HepG2 (cell line): Measurements from ENCODE around the gene STK4. TPM values are rescaled to one million over a fixed set of nuclear protein-coding genes. Genes with fewer than 3 reads are reported as not detected.

Experiments
- ATAC-seq: fragments of 200-7000 bp; cut with Tn5 transposase; 3 replicates; pipeline ENCODE4 v1.9.1; 2020; ENCODE audit warnings: mild to moderate bottlenecking, moderate library complexity
- BruUV-seq: library from RNA; stranded (reverse); fragments of 400-500 nt; replicated peaks from 2 replicates; lab custom pipeline; 2021; lab: Mats Ljungman, UMichigan
- CTCF ChIA-PET: fragments of 300-600 bp; formaldehyde crosslinking; extraction: SDS; loops from one replicate; lab custom pipeline; 2021; ENCODE audit warnings: low total read pairs, inconsistent platforms, low intra/inter-chr PET ratio; lab: Yijun Ruan, JAX
- POLR2A ChIA-PET: fragments of 350-600 bp; sonication (Branson Sonifier 250); formaldehyde crosslinking; loops from one replicate; lab custom pipeline; 2020; ENCODE audit warnings: antibody characterized with exemption, inconsistent platforms; lab: Yijun Ruan, JAX
- DNase-seq: peaks from one replicate; pipeline ENCODE4 v3.0.0-alpha.2; 2015; ENCODE audit warnings: low spot score
- FAIRE-seq: peaks from 3 replicates; lab custom pipeline; 2011; peaks lifted over from hg19 to GRCh38; lab: Jason Lieb, UNC
- H2AFZ ChIP-seq: one replicate; pipeline ENCODE4 v1.6.1; 2011; ENCODE audit warnings: low read length, inconsistent platforms
- H3K27ac ChIP-seq: fragments of 300-600 bp; 3 replicates; pipeline ENCODE4 v1.8.0; 2011; ENCODE audit warnings: mixed run types, mild to moderate bottlenecking, mixed read lengths, low read length, inconsistent platforms; ENCODE audit not compliant: insufficient read depth; ENCODE audit errors: extremely low read length
- H3K27me3 ChIP-seq, 2 experiments: fragments of 200-600 bp in 1 of 2; 2 replicates in 1 of 2; 3 replicates in 1 of 2; pipeline versions ENCODE4 v1.6.0 to v1.8.0; 2011; ENCODE audit warnings: low read length in 2 of 2, mild to moderate bottlenecking in 2 of 2, moderate library complexity in 2 of 2, inconsistent platforms in 1 of 2; ENCODE audit not compliant: insufficient read depth in 2 of 2, control insufficient read depth in 1 of 2
- H3K36me3 ChIP-seq, 2 experiments: fragments of 200-600 bp in 1 of 2; replicated peaks in 1 of 2; 2 replicates in 1 of 2; 3 replicates in 1 of 2; pipeline versions ENCODE4 v1.5.1 to v1.8.0; 2011; ENCODE audit warnings: low read length in 2 of 2, inconsistent platforms in 1 of 2; ENCODE audit not compliant: insufficient read depth in 2 of 2, control insufficient read depth in 1 of 2
- H3K4me1 ChIP-seq: 2 replicates; pipeline ENCODE4 v1.5.1; 2012; ENCODE audit warnings: low read length, inconsistent platforms; ENCODE audit not compliant: insufficient read depth
- H3K4me2 ChIP-seq: 2 replicates; pipeline ENCODE4 v1.6.0; 2011; ENCODE audit warnings: low read depth, low read length, inconsistent platforms
- H3K4me3 ChIP-seq, 3 experiments: fragments of 200-600 bp in 1 of 3; sonication (generic), shearing (Covaris generic) in 1 of 3; replicated peaks in 1 of 3; 2 replicates each; pipeline ENCODE4 v1.5.1; 2011 to 2016; ENCODE audit warnings: low read length in 3 of 3, inconsistent platforms in 2 of 3, low read depth in 2 of 3, mild to moderate bottlenecking in 2 of 3, control low read depth in 1 of 3, mixed read lengths in 1 of 3; ENCODE audit not compliant: insufficient read depth in 1 of 3
- H3K79me2 ChIP-seq: one replicate; pipeline ENCODE4 v1.6.1; 2011; ENCODE audit warnings: low read length, inconsistent platforms; ENCODE audit not compliant: insufficient read depth
- H3K9ac ChIP-seq: 2 replicates; pipeline ENCODE4 v1.6.0; 2011; ENCODE audit warnings: mild to moderate bottlenecking, low read depth, low read length, inconsistent platforms; ENCODE audit not compliant: insufficient read depth
- H3K9me3 ChIP-seq: 2 replicates; pipeline ENCODE4 v1.5.1; 2012; ENCODE audit warnings: mild to moderate bottlenecking, low read length
- H4K20me1 ChIP-seq: 2 replicates; pipeline ENCODE4 v1.6.0; 2011; ENCODE audit warnings: inconsistent platforms, mild to moderate bottlenecking, low read length, moderate library complexity; ENCODE audit not compliant: insufficient read depth
- CENPBD1 ChIP-seq: sonication (generic); formaldehyde crosslinking; IDR thresholded peaks from 2 replicates; pipeline ENCODE4 v1.8.0; 2022; ENCODE audit warnings: missing genetic modification reagents, low read depth, mild to moderate bottlenecking, borderline replicate concordance
- MTA3 ChIP-seq: sonication (generic); formaldehyde crosslinking; IDR thresholded peaks from 2 replicates; pipeline ENCODE4 v1.4.0; 2020; ENCODE audit warnings: missing genetic modification reagents
- NFE2L1 ChIP-seq: sonication (generic); formaldehyde crosslinking; IDR thresholded peaks from 2 replicates; pipeline ENCODE4 v1.4.0; 2020; ENCODE audit warnings: missing genetic modification reagents, mild to moderate bottlenecking, borderline replicate concordance
- PRDM4 ChIP-seq: sonication (generic); formaldehyde crosslinking; IDR thresholded peaks from 2 replicates; pipeline ENCODE4 v1.9.0; 2021; ENCODE audit warnings: missing genetic modification reagents, borderline replicate concordance
- TBX3 ChIP-seq: fragments of 450-650 bp; IDR thresholded peaks from 2 replicates; pipeline ENCODE4 v1.6.1; 2017; ENCODE audit warnings: antibody characterized with exemption, mild to moderate bottlenecking, inconsistent platforms, borderline replicate concordance
- ZNF768 ChIP-seq: sonication (generic); formaldehyde crosslinking; IDR thresholded peaks from 2 replicates; pipeline ENCODE4 v1.4.0; 2020; ENCODE audit warnings: missing genetic modification reagents
- WGBS: methylation state at CpG from one replicate; pipeline ENCODE4 v1.1.6; 2017; ENCODE audit warnings: low lambda C conversion rate; 5-methylcytosine and 5-hydroxymethylcytosine counted together
- in situ Hi-C: cut with HindIII; loops from 2 replicates; pipeline ENCODE4 v1.10.0; 2017; ENCODE audit warnings: low pct_unique_long_range_greater_than_20kb; ENCODE audit not compliant: extremely low pct_ligation_motif_present
- intact Hi-C: fragments of 100-400 bp; cut with micrococcal nuclease; formaldehyde crosslinking; loops from one replicate; pipeline ENCODE4 v1.10.0; 2022; ENCODE audit not compliant: unreplicated experiment
- polyA plus RNA-seq, 8 experiments: library from polyadenylated mRNA; depleted of rRNA in 3 of 8; stranded (reverse) in 7 of 8; unstranded in 1 of 8; fragments of >200 nt; fragmentation: Illumina TruSeq in 4 of 8; extraction: Trizol in 4 of 8; gene quantifications; 2 replicates each; pipeline versions ENCODE4 v1.2.1 to v1.2.3, GENCODE V29; 2011 to 2016; ENCODE audit warnings: low read depth in 4 of 8, missing spikeins in 1 of 8, mixed read lengths in 1 of 8; ENCODE audit not compliant: insufficient read depth in 1 of 8
- total RNA-seq, 5 experiments: library from RNA; depleted of rRNA; stranded (reverse); fragments of >200 nt; fragmentation: Illumina TruSeq; extraction: Trizol; gene quantifications; 2 replicates each; pipeline ENCODE4 v1.2.3, GENCODE V29; 2016; ENCODE audit warnings: low read depth in 1 of 5
- TF ChIP-seq, protein P1 (sequence below): sonication (generic); formaldehyde crosslinking; conservative IDR thresholded peaks from 2 replicates; pipeline ENCODE4 v1.5.0; 2020; ENCODE audit warnings: missing genetic modification reagents
- TF ChIP-seq, protein P2 (sequence below): sonication (generic); formaldehyde crosslinking; IDR thresholded peaks from 2 replicates; pipeline ENCODE4 v1.5.0; 2020; ENCODE audit warnings: missing genetic modification reagents, mild to moderate bottlenecking, borderline replicate concordance

The STK4 gene
- total and polyA plus RNA-seq, 2 of the 13 experiments (the other 11 are each of a cell fraction or from before 2014, with no cell fraction given), result 25.6 to 38.3 TPM

DNA sequence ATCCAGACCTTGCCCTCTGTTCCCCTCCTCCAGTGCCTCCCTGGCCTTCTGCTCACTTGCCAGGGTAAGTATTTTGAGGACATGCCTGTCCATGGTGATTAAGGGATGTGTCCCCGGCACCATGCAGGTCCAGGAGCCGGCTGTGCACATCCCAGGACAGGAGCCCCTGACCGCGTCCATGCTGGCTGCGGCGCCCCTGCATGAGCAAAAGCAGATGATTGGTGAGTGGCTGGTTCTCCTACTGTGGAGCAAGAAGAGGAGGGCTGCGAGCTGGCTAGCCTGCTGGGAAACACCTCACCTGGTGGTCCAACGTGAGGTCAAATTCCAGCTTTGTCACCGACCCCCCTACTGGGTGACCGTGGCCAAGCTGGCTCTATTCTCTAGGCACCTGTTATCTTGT lies 29.8 kb upstream of the STK4 start:
- H3K36me3 ChIP-seq, result peaks cover 43 to 86% of the 10 kb centered on the region in 2 experiments
- TF ChIP-seq, protein P1, sequence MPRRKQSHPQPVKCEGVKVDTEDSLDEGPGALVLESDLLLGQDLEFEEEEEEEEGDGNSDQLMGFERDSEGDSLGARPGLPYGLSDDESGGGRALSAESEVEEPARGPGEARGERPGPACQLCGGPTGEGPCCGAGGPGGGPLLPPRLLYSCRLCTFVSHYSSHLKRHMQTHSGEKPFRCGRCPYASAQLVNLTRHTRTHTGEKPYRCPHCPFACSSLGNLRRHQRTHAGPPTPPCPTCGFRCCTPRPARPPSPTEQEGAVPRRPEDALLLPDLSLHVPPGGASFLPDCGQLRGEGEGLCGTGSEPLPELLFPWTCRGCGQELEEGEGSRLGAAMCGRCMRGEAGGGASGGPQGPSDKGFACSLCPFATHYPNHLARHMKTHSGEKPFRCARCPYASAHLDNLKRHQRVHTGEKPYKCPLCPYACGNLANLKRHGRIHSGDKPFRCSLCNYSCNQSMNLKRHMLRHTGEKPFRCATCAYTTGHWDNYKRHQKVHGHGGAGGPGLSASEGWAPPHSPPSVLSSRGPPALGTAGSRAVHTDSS (CRISPR knock-in tag), result no peak
- TF ChIP-seq, protein P2, sequence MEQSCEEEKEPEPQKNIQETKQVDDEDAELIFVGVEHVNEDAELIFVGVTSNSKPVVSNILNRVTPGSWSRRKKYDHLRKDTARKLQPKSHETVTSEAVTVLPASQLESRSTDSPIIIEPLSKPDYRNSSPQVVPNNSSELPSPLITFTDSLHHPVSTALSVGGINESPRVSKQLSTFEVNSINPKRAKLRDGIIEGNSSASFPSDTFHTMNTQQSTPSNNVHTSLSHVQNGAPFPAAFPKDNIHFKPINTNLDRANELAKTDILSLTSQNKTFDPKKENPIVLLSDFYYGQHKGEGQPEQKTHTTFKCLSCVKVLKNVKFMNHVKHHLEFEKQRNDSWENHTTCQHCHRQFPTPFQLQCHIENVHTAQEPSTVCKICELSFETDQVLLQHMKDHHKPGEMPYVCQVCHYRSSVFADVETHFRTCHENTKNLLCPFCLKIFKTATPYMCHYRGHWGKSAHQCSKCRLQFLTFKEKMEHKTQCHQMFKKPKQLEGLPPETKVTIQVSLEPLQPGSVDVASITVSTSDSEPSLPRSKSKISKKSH, result peak; percentile 40; the same call in 1 of the 2 replicates
- TF ChIP-seq TBX3, result no peak
- TF ChIP-seq NFE2L1, result no peak
- TF ChIP-seq ZNF768 (CRISPR knock-in tag), result peak; percentile 10; the same call in 1 of the 2 replicates
- TF ChIP-seq MTA3 (CRISPR knock-in tag), result no peak
- no peak for TF ChIP-seq PRDM4
- TF ChIP-seq CENPBD1 (CRISPR knock-in tag), result no peak

More for the DNA sequence above, 29.8 kb upstream of the STK4 start:
- FAIRE-seq, result no peak
- no peak for DNase-seq
- BruUV-seq, result no TSS peak
- intact Hi-C loops, result no loop called here
- Histone ChIP-seq H4K20me1 (no peaks in the 10 kb centered on the region), H3K27ac (no peak overlapping the region), H3K9me3 (no peaks in the 10 kb centered on the region), H3K27me3 (no peaks in the 10 kb centered on the region), H3K4me3 (no peak overlapping the region), H3K4me2 (no peak overlapping the region), H3K9ac (no peak overlapping the region), H2AFZ (no peak overlapping the region), H3K4me1 (no peaks in the 10 kb centered on the region), H3K79me2 (no peaks in the 10 kb centered on the region)
- ChIA-PET POLR2A (no interaction called here), CTCF (no interaction called here)
- in situ Hi-C loops, result no loop called here
- no peak for ATAC-seq
- whole genome bisulfite sequencing, result 93% methylated on average over 10 of the region's 10 CpGs
